ENCODE measurements around the gene IGSF21. TPM values are rescaled to one million over a fixed set of nuclear protein-coding genes. Genes with fewer than 3 reads are reported as not detected.
A peak's percentile ranks its signal among the peaks of the same experiment; 100 is the strongest.

IGSF21 gene
- total and polyA plus RNA-seq, 2 of the 8 experiments (the other 6 are each of a cell fraction or from before 2014, with no cell fraction given), result 22.5 to 28.5 TPM

DNA sequence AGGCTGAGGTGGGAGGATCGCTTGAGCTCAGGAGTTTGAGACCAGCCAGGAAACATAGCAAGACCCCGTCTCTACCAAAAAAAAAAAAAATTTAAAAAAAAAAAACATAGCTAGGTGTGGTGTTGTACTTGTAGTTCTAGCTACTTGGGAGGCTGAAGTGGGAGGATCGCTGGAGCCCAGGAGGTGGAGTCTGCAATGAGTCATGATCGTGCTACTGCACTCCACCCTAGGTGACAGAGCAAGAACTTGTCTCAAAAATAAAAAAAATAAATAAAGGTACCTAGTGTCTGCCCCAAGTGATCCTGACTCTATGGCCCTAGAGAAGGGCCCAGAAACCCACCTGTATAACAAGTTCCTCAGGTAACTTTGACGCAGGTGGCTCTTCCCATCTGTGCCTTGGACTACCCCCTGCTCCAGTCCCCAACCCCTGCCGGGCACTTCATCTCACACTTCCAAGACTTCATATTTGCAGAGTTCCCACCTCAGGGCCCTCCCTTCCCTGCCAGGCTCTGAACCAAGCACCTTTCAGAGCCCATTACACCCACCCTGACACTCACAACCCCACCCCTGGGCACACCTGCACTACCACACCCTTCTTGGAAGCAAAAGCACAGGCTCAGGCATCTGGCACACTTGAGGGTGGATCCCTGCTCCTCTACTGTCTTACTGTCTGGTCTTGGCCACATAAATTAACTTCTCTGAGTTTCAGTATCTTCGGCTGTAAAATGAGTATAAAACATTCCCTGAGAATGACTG is 292.9 kb downstream of the IGSF21 start:
- DNase-seq (ENCODE audit: low read depth in 1 of 2, low spot score in 2 of 2), result no peak
- ChIA-PET CTCF (ENCODE audit: partially characterized antibody) (interaction anchor here (1.0 to 3.6 kb wide), 14 partner anchors 11 to 182 kb away, joined by 3 to 25 read pairs (median 6); partner anchors contain the start of gene KLHDC7A), POLR2A (ENCODE audit: partially characterized antibody) (interaction anchor here (0.7 kb wide), 2 partner anchors 12 to 15 kb away, joined by 3 to 4 read pairs; no protein-coding TSS in a partner anchor)
- 0 out of 2 replicates have a peak overlapping the region, but pooled peaks have one; percentile 35 for H2BK20ac ChIP-seq (ENCODE audit: low read length)
- H3K79me2 ChIP-seq (ENCODE audit: control insufficient read depth in 1 of 2, insufficient read depth in 2 of 2, low read length in 2 of 2), result no peaks in the 10 kb centered on the region
- no peak overlapping the region for H3K4ac ChIP-seq (replicated peaks; ENCODE audit: insufficient read length, low read depth, low read length)
- H3K18ac ChIP-seq (ENCODE audit: extremely low read depth, low read length), result peak overlapping the region; percentile 17; the same call in 1 of the 2 replicates
- H3K23me2 ChIP-seq (ENCODE audit: low read depth, low read length), result no peaks in the 10 kb centered on the region
- H3K27me3 ChIP-seq (replicated peaks in 1 of 4; ENCODE audit: control insufficient read depth in 3 of 4, extremely low read depth in 1 of 4, insufficient read depth in 3 of 4, low read length in 3 of 4), result no peaks in the 10 kb centered on the region; a peak in 4 of 7 replicates
- no peaks in the 10 kb centered on the region for H3K9me3 ChIP-seq (ENCODE audit: insufficient read depth in 2 of 2, low read depth in 1 of 2, low read length in 1 of 2)
- no peak overlapping the region for H4K8ac ChIP-seq (ENCODE audit: extremely low read depth, insufficient read depth, low read length)
- H2BK15ac ChIP-seq (ENCODE audit: low read length), result no peak overlapping the region
- H3K4me1 ChIP-seq (replicated peaks in 1 of 4; ENCODE audit: control insufficient read depth in 3 of 4, insufficient read depth in 4 of 4, low read length in 3 of 4), result peaks cover 0 to 10% (median 6%) of the 10 kb centered on the region in 4 experiments; a peak in 5 of 7 replicates
- no peaks in the 10 kb centered on the region for H3K79me1 ChIP-seq (ENCODE audit: low read depth, low read length)
- H2AFZ ChIP-seq (ENCODE audit: low read length), result no peak overlapping the region
- no peak overlapping the region for H3K4me2 ChIP-seq (ENCODE audit: insufficient read depth in 1 of 2, low read depth in 2 of 2, low read length in 2 of 2)
- WGBS, 2 experiments (ENCODE audit: extremely low coverage in 1 of 2, insufficient coverage in 1 of 2, insufficient read length in 1 of 2, insufficient replicate concordance in 2 of 2, low coverage in 1 of 2, low lambda C conversion rate in 2 of 2, missing lambda C conversion rate in 1 of 2), result 96% methylated on average over 6 of the region's 7 CpGs; no CpG with 5 or more reads in 1 of the 2 experiments
- H3K14ac ChIP-seq (ENCODE audit: insufficient read length), result no peak overlapping the region
- no peak overlapping the region for H2BK120ac ChIP-seq (replicated peaks; ENCODE audit: low read depth, low read length)
- no peak overlapping the region for H2BK12ac ChIP-seq (ENCODE audit: low read depth, low read length)
- H4K91ac ChIP-seq (replicated peaks; ENCODE audit: insufficient read length, low read length), result no peak overlapping the region
- peak overlapping the region; percentile 41; the same call in 1 of the 2 replicates for H2AK5ac ChIP-seq (ENCODE audit: low read depth, low read length)
- FAIRE-seq, result no peak
- H3K36me3 ChIP-seq (ENCODE audit: control insufficient read depth in 2 of 4, insufficient read depth in 4 of 4, low read length in 3 of 4), result no peaks in the 10 kb centered on the region
- no peak overlapping the region for H3K4me3 ChIP-seq (ENCODE audit: extremely low read depth in 1 of 4, insufficient read depth in 2 of 4, low read depth in 3 of 4, low read length in 4 of 4)
- no peak overlapping the region for H4K5ac ChIP-seq (ENCODE audit: insufficient read length, low read depth, low read length)
- no peak overlapping the region for H3K27ac ChIP-seq (ENCODE audit: low read depth, low read length)
- no peak overlapping the region for H3K23ac ChIP-seq (ENCODE audit: insufficient read length)
- H2BK5ac ChIP-seq (ENCODE audit: low read depth, low read length), result no peak overlapping the region
- no peaks in the 10 kb centered on the region for H4K20me1 ChIP-seq (replicated peaks in 1 of 2; ENCODE audit: control insufficient read depth in 1 of 2, insufficient read depth in 2 of 2, low read length in 2 of 2)
- no peak overlapping the region for H3K9ac ChIP-seq (replicated peaks in 1 of 4; ENCODE audit: extremely low read depth in 1 of 4, low read depth in 3 of 4, low read length in 3 of 4)
- H3K56ac ChIP-seq (replicated peaks; ENCODE audit: insufficient read length, low read depth, low read length), result peak overlapping the region; percentile 27
- TF ChIP-seq, protein P1, sequence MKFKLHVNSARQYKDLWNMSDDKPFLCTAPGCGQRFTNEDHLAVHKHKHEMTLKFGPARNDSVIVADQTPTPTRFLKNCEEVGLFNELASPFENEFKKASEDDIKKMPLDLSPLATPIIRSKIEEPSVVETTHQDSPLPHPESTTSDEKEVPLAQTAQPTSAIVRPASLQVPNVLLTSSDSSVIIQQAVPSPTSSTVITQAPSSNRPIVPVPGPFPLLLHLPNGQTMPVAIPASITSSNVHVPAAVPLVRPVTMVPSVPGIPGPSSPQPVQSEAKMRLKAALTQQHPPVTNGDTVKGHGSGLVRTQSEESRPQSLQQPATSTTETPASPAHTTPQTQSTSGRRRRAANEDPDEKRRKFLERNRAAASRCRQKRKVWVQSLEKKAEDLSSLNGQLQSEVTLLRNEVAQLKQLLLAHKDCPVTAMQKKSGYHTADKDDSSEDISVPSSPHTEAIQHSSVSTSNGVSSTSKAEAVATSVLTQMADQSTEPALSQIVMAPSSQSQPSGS (IDR thresholded peaks at IDR 0.05; ENCODE audit: low read length), result no peak
- TF ChIP-seq CHD1 (IDR thresholded peaks at IDR 0.05; ENCODE audit: low read depth, low read length), result no peak
- TF ChIP-seq RBBP5 (IDR thresholded peaks at IDR 0.05; ENCODE audit: borderline replicate concordance, low read depth, low read length), result no peak
- TF ChIP-seq TAF1 (IDR thresholded peaks at IDR 0.05; ENCODE audit: low read depth, low read length), result no peak
- TF ChIP-seq BACH1 (IDR thresholded peaks at IDR 0.05; ENCODE audit: low read length), result no peak
- no peak for TF ChIP-seq SP2 (IDR thresholded peaks at IDR 0.05; ENCODE audit: low read length)
- no peak for TF ChIP-seq RXRA (IDR thresholded peaks at IDR 0.05; ENCODE audit: insufficient read depth, low read depth, low read length)
- TF ChIP-seq KDM4A (IDR thresholded peaks at IDR 0.05; ENCODE audit: low read depth, low read length, severe bottlenecking), result no peak
